Heart left ventricle (tissue), 13 donors: ENCODE measurements around the gene PRRG2.

Experiments
- POLR2A ChIP-seq, 2 donors: fragments of 450-650 bp; IDR thresholded peaks; one replicate each; pipeline ENCODE4 v1.6.1; 2017; ENCODE audit warnings: antibody characterized with exemption in 2 of 2, mild to moderate bottlenecking in 2 of 2, moderate library complexity in 2 of 2
- TF ChIP-seq, protein P1 (sequence below), 12 donors: fragments of 200-600 bp; sonication (generic) in 4 of 12; IDR thresholded peaks; one replicate each; pipeline versions ENCODE4 v1.5.0 to v1.8.0; 2018 to 2022; ENCODE audit warnings: antibody characterized with exemption in 12 of 12, mild to moderate bottlenecking in 5 of 12
- donor health status: ischemic (EF 13 %, LVEDD 7.1; RV severe dilation, severe dysfunction).
- donor health status: DM: no; HTN: yes; CAD: no.
- donor health status: DM: no; HTN: no; CAD: no.
- donor health status: ischemic (EF 25% LVEDD 6.9; RV normal size, moderate dysfunction).
- donor health status: ischemic (EF 25% LVEDD 5.7; RV mildly dilated, moderate dysfunction).
- donor health status: ischemic (EF 35%, LVEDD 5.7; RV mildly dilated, moderate dysfunction).
- donor health status: nonischemic (EF 11% LVEDD 7.7; RV severe dilation, severe dysfunction).
- donor health status: DM: yes; HTN: yes; CAD: no.
- donor health status: PGD.
- donor health status: ischemic (EF 29% LVEDD 5.4; RV normal size, mild dysfunction).
- donor health status: nonischemic (EF 23%, LVEDD 6.1; RV moderate dilation, normal function).

GRCh38 chr19:49629659-49630058 is 48.5 kb downstream of the PRRG2 start:
- TF ChIP-seq, protein P1, sequence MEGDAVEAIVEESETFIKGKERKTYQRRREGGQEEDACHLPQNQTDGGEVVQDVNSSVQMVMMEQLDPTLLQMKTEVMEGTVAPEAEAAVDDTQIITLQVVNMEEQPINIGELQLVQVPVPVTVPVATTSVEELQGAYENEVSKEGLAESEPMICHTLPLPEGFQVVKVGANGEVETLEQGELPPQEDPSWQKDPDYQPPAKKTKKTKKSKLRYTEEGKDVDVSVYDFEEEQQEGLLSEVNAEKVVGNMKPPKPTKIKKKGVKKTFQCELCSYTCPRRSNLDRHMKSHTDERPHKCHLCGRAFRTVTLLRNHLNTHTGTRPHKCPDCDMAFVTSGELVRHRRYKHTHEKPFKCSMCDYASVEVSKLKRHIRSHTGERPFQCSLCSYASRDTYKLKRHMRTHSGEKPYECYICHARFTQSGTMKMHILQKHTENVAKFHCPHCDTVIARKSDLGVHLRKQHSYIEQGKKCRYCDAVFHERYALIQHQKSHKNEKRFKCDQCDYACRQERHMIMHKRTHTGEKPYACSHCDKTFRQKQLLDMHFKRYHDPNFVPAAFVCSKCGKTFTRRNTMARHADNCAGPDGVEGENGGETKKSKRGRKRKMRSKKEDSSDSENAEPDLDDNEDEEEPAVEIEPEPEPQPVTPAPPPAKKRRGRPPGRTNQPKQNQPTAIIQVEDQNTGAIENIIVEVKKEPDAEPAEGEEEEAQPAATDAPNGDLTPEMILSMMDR (IDR thresholded peaks at IDR 0.05), result no peak
- TF ChIP-seq POLR2A (IDR thresholded peaks at IDR 0.05), result no peak
